Measurements from ENCODE around the gene CSMD2.

The CSMD2 gene

DNA sequence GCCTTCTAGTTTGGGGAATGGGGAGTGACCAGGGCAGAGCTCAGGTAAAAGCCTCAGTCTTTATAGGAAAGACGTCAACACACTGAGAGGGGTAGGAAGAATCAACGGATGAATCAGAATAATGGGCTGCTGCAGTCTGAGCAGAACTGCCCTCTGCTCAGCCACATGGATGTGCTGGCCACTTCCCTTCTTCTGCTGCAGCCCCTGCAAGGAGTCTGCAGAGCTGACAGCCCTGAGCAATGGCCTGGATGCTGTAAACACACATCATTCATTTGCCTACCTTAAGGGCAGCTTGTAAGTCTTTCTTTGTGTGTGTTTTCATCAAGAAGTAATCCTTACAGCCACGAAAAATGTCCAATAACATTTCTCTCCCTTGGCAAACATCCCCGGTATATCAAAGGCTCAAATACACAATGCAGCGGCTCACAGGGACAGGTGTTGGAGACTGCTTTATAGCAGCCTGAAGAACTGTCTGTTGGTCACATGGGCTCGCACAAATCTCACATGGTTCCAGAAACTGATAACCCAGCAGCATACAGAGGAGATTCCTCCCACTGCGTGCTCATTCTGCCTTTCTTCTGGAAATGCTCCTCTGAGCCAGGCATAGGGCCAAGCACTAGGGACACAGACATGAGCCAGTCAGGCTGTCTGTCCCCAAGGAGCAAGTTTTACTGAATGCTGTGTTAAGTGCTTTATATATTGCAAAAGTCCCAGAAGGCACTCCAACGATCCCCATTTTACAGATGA lies 191.1 kb downstream of the CSMD2 start:
- Mint-ChIP-seq H3K4me1 (ENCODE audit: low read depth) (no peaks in the 10 kb centered on the region), H3K36me3 (ENCODE audit: low read depth) (no peaks in the 10 kb centered on the region), H3K27ac (no peak overlapping the region)

DNA sequence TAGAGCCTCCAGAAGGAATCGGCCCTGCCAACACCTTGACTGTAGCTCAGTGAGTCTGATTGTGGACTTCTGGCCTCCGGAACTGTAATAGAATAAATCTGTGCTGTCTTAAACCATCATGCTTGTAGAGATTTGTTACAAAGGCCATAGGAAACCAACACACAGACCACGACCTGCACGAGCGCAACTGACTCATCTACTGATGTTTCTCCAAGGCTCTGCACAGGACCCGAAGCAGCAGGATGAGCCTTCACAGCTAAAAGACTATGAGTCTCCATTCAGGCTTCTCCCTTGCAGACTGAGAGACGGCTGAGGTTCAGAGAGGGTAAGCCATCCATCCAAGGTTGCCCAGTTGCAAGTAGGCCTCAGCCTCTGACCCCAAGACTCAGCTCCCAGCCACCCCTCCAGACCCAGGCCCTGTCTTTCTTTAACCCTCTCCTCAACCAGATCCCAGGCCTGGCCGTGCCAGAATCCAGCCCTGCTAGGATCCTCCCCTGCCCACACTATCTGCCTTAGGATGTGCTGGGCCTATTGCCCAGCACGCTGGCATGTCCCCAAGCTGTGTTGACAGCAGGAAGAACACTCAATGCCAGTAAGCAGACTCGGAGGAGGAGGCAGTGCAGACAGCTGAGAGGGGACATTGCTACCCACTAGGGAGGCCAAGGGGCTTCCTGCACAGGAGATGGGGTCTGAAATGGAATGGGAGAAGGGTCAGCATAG lies 192.2 kb downstream of the CSMD2 start:
- H3K4me3 Mint-ChIP-seq, result no peak overlapping the region
- no peak overlapping the region for H3K27ac Mint-ChIP-seq
- no peaks in the 10 kb centered on the region for H3K9me3 Mint-ChIP-seq
- no peaks in the 10 kb centered on the region for H3K36me3 Mint-ChIP-seq (ENCODE audit: low read depth)
- H3K4me1 Mint-ChIP-seq (ENCODE audit: low read depth), result no peaks in the 10 kb centered on the region
- H3K27me3 Mint-ChIP-seq (ENCODE audit: low read depth), result no peaks in the 10 kb centered on the region
- no peak for DNase-seq (ENCODE audit: low spot score)

More for the DNA sequence above, 191.1 kb downstream of the CSMD2 start:
- DNase-seq (ENCODE audit: low spot score), result no peak
- Mint-ChIP-seq H3K4me3 (no peak overlapping the region), H3K9me3 (no peaks in the 10 kb centered on the region), H3K27me3 (ENCODE audit: low read depth) (no peaks in the 10 kb centered on the region)

- no peaks in the 10 kb centered on the region for H3K4me1 Mint-ChIP-seq (ENCODE audit: low read depth)
- H3K27ac Mint-ChIP-seq, result no peak overlapping the region
- H3K27me3 Mint-ChIP-seq (ENCODE audit: low read depth), result no peaks in the 10 kb centered on the region
- no peaks in the 10 kb centered on the region for H3K36me3 Mint-ChIP-seq (ENCODE audit: low read depth)
- no peak for DNase-seq (ENCODE audit: low spot score)
- H3K9me3 Mint-ChIP-seq, result no peaks in the 10 kb centered on the region
- no peak overlapping the region for H3K4me3 Mint-ChIP-seq
These were observed 193.1 kb downstream of the CSMD2 start for GRCh38 chr1:33971913-33972312.

DNA sequence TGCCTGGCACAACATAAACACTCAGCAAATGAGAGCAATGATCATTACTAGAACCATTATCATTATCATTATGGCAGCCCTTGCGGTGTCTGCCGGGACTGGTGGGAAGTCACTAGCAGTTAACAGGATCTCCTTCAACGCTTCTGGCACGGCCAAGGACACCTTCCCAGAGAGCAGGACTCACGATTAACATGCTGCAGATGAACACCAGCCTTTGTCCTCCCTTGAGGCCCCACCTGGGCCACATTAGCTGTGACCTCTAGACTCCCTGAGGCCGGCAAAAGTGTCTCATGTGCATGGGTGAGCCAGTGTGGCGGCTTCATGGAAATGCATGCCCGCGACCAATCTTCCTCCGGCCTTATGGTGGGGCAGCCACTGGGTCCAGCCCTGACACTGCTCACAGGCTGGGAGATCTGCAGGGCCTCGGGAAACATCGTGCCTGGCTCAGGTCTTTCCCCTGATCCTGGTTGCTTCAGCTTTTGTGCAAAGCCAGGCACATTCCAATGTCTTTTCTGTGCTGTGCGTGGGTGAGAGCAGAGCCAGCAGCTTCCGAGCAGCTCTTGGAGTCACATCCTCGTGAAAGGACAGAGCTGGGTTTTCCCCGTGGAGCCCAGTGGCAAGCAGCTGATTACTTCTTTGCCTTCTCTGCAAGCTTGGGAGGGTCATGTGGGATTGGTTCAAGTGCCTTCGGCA lies 193.9 kb downstream of the CSMD2 start:
- DNase-seq (ENCODE audit: low spot score), result no peak
- Mint-ChIP-seq H3K4me3 (no peak overlapping the region), H3K9me3 (no peaks in the 10 kb centered on the region), H3K27ac (no peak overlapping the region), H3K36me3 (ENCODE audit: low read depth) (no peaks in the 10 kb centered on the region), H3K27me3 (ENCODE audit: low read depth) (no peaks in the 10 kb centered on the region), H3K4me1 (ENCODE audit: low read depth) (no peaks in the 10 kb centered on the region)

DNA sequence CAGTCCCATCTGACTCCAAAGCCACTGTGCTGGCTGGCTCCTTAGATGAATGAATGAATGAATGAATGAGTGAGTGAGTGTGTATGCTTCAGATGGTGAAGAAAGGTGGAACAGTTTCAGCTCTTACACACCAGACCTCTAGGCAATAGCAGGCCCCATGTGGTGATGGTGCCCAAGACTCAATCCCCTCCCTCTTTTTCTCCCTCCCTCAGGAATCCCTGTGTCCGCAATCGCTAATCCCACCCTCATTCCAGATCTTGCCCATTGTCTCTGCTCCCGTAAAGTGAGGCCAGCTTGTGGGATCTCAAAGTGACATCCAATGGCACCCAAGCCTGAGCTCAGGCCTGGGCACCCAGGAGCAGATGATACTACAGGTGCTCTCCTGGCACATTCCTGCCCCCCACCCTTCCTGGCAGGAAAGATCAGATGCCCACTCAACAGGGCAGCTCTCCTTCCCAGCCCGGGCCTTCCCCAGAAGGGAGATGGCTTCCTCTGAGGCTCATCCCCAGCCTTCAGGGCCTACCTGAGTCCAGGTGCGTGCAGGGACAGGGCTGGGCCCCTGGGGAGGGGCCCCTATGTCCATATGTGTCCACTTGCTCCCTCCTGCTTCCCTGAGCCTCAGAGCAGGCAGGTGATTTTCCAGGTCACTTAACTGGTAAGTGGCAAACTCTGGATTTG lies 194.7 kb downstream of the CSMD2 start:
- H3K27ac Mint-ChIP-seq, result no peak overlapping the region
- no peaks in the 10 kb centered on the region for H3K27me3 Mint-ChIP-seq (ENCODE audit: low read depth)
- no peak for DNase-seq (ENCODE audit: low spot score)
- H3K4me1 Mint-ChIP-seq (ENCODE audit: low read depth), result no peaks in the 10 kb centered on the region
- H3K9me3 Mint-ChIP-seq, result no peaks in the 10 kb centered on the region
- H3K4me3 Mint-ChIP-seq, result no peak overlapping the region
- no peaks in the 10 kb centered on the region for H3K36me3 Mint-ChIP-seq (ENCODE audit: low read depth)

DNA sequence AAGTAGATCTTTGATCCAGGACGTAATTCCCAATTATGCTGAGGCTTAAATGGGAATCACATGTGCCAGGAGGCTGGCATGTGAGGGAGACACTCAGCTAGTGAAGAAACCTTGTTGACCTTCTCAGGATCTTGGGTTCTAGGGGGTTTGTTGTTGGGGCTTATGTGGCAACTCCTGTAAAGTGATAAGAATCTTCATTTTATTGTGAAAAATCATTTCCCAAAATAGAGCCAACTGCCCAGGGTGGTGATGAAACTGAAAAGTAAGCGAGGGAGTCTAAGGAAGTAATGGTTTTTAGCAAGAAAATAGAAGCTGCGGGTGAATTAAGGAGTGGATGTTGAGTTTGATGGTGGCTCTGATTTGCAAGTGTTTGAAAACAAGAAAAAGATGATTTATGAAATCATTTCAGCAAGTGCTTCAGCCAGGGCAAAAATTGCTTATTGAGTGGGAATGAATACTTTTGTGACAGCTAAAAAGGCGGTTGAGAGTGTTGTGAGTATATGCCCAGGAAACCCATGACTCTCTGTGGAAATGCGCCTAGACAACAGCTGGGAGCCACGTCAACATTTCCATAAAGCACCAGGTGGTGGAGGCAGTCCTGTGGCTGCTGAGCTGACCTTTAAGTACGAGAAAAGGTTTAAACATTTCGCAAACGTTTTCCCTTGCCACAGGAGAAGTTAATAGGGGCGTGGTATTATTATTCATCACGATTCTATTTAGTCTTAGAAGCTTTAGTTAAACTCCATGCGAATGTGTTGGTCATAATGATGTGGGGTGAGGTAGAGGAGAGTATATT lies 198.5 kb downstream of the CSMD2 start:
- H3K4me1 Mint-ChIP-seq (ENCODE audit: low read depth), result no peaks in the 10 kb centered on the region

GRCh38 chr1:33965086-33965485 lies 199.9 kb downstream of the CSMD2 start:
- Mint-ChIP-seq H3K27me3 (ENCODE audit: low read depth) (no peaks in the 10 kb centered on the region), H3K27ac (no peak overlapping the region), H3K9me3 (no peaks in the 10 kb centered on the region), H3K4me3 (no peak overlapping the region), H3K4me1 (ENCODE audit: low read depth) (no peaks in the 10 kb centered on the region), H3K36me3 (ENCODE audit: low read depth) (no peaks in the 10 kb centered on the region)
- no peak for DNase-seq (ENCODE audit: low spot score)

More for the DNA sequence above, 198.5 kb downstream of the CSMD2 start:
- Mint-ChIP-seq H3K9me3 (no peaks in the 10 kb centered on the region), H3K4me3 (no peak overlapping the region), H3K36me3 (ENCODE audit: low read depth) (no peaks in the 10 kb centered on the region), H3K27me3 (ENCODE audit: low read depth) (no peaks in the 10 kb centered on the region), H3K27ac (no peak overlapping the region)
- no peak for DNase-seq (ENCODE audit: low spot score)

DNA sequence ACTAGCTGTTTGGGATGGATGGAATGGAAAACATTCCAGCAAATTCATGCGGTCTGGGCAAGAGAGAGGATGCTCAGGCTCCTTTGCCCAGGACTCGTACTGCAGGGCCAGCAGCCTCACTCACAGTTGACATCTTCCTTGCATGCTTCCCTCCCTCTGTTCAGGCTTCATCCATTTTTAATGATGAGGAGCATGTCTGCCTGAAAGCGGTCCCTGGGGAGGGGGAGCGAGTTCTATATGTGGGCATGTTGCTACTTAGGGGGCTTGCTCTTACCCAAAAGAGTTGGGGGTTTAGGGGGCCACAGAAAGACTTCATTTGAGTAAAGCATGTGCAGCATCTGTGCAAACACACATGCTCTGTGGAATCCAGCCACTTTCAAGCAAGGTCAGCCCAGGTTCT lies 203.0 kb downstream of the CSMD2 start:
- Mint-ChIP-seq H3K27me3 (ENCODE audit: low read depth) (no peaks in the 10 kb centered on the region), H3K9me3 (no peaks in the 10 kb centered on the region), H3K4me3 (no peak overlapping the region), H3K36me3 (ENCODE audit: low read depth) (no peaks in the 10 kb centered on the region), H3K27ac (no peak overlapping the region), H3K4me1 (ENCODE audit: low read depth) (no peaks in the 10 kb centered on the region)
- no peak for DNase-seq (ENCODE audit: low spot score)

DNA sequence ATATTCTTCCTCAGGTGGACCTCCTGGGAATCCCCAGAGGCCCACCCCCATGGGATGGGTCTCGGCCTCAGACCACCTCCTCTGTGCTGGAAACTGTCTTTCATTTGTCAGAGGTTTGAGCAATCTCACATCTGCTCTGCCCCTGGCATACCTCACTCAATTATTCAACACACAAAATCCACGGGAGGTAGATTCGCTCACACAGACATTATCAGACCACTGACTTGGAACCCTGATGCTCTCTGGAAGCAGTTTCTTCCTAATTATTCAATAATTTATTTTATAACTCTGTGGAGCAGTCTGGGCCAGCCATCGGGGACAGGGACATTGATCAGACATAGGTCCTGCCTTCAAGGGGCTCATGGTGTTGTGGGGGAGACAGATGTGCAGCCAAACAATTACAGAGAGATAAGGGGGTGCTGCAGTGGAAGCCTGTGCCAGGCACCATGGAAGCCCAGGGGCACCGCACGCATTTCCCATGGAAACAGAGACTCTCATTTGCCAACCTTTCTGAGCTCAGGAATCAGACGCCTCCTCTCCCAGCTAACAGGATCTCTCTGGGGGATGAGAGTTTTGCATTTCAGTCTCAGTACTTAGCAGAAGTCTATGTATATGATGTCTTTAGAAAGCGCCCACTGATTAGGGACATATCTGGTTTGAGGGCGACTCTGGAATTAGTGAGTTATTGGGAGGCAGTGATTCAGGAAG lies 204.7 kb downstream of the CSMD2 start:
- no peak for DNase-seq (ENCODE audit: low spot score)
- H3K4me3 Mint-ChIP-seq, result no peak overlapping the region
- no peaks in the 10 kb centered on the region for H3K27me3 Mint-ChIP-seq (ENCODE audit: low read depth)
- no peaks in the 10 kb centered on the region for H3K4me1 Mint-ChIP-seq (ENCODE audit: low read depth)
- no peaks in the 10 kb centered on the region for H3K36me3 Mint-ChIP-seq (ENCODE audit: low read depth)
- H3K27ac Mint-ChIP-seq, result no peak overlapping the region
- no peaks in the 10 kb centered on the region for H3K9me3 Mint-ChIP-seq

DNA sequence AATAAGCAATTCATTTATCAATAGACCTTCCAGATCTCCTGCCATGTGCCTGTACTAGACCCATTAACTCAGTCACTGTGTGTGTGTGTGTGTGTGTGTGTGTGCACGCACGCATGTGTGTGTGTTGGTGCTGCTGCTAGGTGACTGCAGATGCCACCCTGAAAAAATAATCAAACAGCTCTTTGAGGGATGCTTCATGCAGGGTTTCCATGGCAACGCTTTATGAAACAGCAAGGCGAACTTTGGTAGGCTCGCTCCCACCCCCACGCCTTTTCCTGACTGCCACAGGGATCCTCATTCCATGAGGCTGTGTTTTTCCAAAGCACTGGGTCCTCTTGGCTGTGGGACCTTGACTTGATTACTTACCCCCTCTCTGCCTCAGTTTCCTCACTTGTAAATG lies 207.2 kb downstream of the CSMD2 start:
- Mint-ChIP-seq H3K4me3 (no peak overlapping the region), H3K4me1 (ENCODE audit: low read depth) (no peaks in the 10 kb centered on the region), H3K9me3 (no peaks in the 10 kb centered on the region), H3K27me3 (ENCODE audit: low read depth) (no peaks in the 10 kb centered on the region), H3K27ac (no peak overlapping the region), H3K36me3 (ENCODE audit: low read depth) (no peaks in the 10 kb centered on the region)
- DNase-seq (ENCODE audit: low spot score), result no peak

GRCh38 chr1:33955096-33955495 lies 209.9 kb downstream of the CSMD2 start:
- H3K27me3 Mint-ChIP-seq (ENCODE audit: low read depth), result no peaks in the 10 kb centered on the region
- no peaks in the 10 kb centered on the region for H3K9me3 Mint-ChIP-seq
- no peak overlapping the region for H3K27ac Mint-ChIP-seq
- no peaks in the 10 kb centered on the region for H3K4me1 Mint-ChIP-seq (ENCODE audit: low read depth)
- H3K36me3 Mint-ChIP-seq (ENCODE audit: low read depth), result no peaks in the 10 kb centered on the region
- no peak for DNase-seq (ENCODE audit: low spot score)
- H3K4me3 Mint-ChIP-seq, result no peak overlapping the region

GRCh38 chr1:33949570-33949969 lies 215.5 kb downstream of the CSMD2 start:
- DNase-seq (ENCODE audit: low spot score), result no peak
- Mint-ChIP-seq H3K9me3 (no peaks in the 10 kb centered on the region), H3K4me3 (no peak overlapping the region), H3K27ac (no peak overlapping the region), H3K27me3 (ENCODE audit: low read depth) (no peaks in the 10 kb centered on the region), H3K36me3 (ENCODE audit: low read depth) (no peaks in the 10 kb centered on the region), H3K4me1 (ENCODE audit: low read depth) (no peaks in the 10 kb centered on the region)

DNA sequence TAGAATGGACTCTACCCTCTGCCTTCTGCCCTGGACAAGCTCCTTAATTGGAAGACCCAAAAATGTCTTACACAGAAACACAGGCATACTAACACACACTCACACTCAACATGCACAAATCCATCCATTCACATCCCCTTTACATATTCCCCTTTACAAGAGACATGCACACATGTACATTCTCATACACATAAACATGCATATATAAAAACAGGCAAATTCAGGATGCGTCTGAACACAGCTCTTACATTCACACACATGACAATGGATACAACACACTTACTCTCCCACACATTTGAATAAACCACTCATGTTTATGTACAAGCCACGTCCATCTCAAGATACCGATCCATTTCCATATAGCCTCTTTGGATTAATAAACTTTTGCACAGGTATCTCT lies 216.7 kb downstream of the CSMD2 start:
- no peaks in the 10 kb centered on the region for H3K9me3 Mint-ChIP-seq
- H3K4me3 Mint-ChIP-seq, result no peak overlapping the region
- H3K27ac Mint-ChIP-seq, result no peak overlapping the region
- no peaks in the 10 kb centered on the region for H3K4me1 Mint-ChIP-seq (ENCODE audit: low read depth)
- H3K36me3 Mint-ChIP-seq (ENCODE audit: low read depth), result no peaks in the 10 kb centered on the region
- no peaks in the 10 kb centered on the region for H3K27me3 Mint-ChIP-seq (ENCODE audit: low read depth)
- no peak for DNase-seq (ENCODE audit: low spot score)

All from T-helper 2 cell treated with Interferon-gamma antibody and Interleukin-4, amounts not matched to agents 5 μg/mL and 100 μg/mL, for 36 hours (primary cell).